Thyroid gland (tissue), 4 donors: ENCODE measurements around the gene INSM1.

ENCODE experiments used
- POLR2A ChIP-seq, 2 donors: fragments of 450-650 bp; IDR thresholded peaks; one replicate each; pipeline ENCODE4 v1.6.1; 2017; ENCODE audit warnings: antibody characterized with exemption in 2 of 2, mild to moderate bottlenecking in 2 of 2, moderate library complexity in 1 of 2
- TF ChIP-seq, protein P1 (sequence below), 6 experiments: fragments of 200-600 bp in 3 of 6; fragments of 450-650 bp in 3 of 6; sonication (generic) in 3 of 6; IDR thresholded peaks; one replicate each; pipeline ENCODE4 v1.5.1; 2016 to 2019; ENCODE audit warnings: antibody characterized with exemption in 6 of 6, mild to moderate bottlenecking in 2 of 6, inconsistent platforms in 1 of 6, moderate library complexity in 1 of 6

GRCh38 chr20:20414640-20415220, 46.8 kb downstream of the INSM1 start:
- no peak for TF ChIP-seq POLR2A (IDR thresholded peaks at IDR 0.05)
- TF ChIP-seq, protein P1, sequence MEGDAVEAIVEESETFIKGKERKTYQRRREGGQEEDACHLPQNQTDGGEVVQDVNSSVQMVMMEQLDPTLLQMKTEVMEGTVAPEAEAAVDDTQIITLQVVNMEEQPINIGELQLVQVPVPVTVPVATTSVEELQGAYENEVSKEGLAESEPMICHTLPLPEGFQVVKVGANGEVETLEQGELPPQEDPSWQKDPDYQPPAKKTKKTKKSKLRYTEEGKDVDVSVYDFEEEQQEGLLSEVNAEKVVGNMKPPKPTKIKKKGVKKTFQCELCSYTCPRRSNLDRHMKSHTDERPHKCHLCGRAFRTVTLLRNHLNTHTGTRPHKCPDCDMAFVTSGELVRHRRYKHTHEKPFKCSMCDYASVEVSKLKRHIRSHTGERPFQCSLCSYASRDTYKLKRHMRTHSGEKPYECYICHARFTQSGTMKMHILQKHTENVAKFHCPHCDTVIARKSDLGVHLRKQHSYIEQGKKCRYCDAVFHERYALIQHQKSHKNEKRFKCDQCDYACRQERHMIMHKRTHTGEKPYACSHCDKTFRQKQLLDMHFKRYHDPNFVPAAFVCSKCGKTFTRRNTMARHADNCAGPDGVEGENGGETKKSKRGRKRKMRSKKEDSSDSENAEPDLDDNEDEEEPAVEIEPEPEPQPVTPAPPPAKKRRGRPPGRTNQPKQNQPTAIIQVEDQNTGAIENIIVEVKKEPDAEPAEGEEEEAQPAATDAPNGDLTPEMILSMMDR (IDR thresholded peaks at IDR 0.05) = no peak
